ENCODE measurements around the gene CTNNBL1. TPM values are rescaled to one million over a fixed set of nuclear protein-coding genes. Genes with fewer than 3 reads are reported as not detected.
"Not testable (repeated sequence)": the region's sequence is repeated elsewhere in the genome, so short reads cannot be mapped to it uniquely, and the experiment has no call there.

Gene CTNNBL1
- total RNA-seq, 1 donor from 2014 or later: 33.3 TPM

GRCh38 chr20:37700301-37700700, 6.5 kb downstream of the CTNNBL1 start:
- Histone ChIP-seq H3K27me3 (no peaks in the 10 kb centered on the region), H3K36me3 (no peaks in the 10 kb centered on the region), H3K9me3 (no peaks in the 10 kb centered on the region), H3K4me1 (no peaks in the 10 kb centered on the region), H3K27ac (no peak overlapping the region), H3K4me3 (no peak overlapping the region)
- intact Hi-C loops (cut with DNase I): no loop called here
- DNase-seq (ENCODE audit: low spot score in 2 of 2): no peak
- TF ChIP-seq CTCF (IDR thresholded peaks at IDR 0.05): no peak

GRCh38 chr20:37701676-37702075, 7.8 kb downstream of the CTNNBL1 start:
- DNase-seq (ENCODE audit: low spot score in 2 of 2); H3K36me3 ChIP-seq; H3K9me3 ChIP-seq; H3K27me3 ChIP-seq; H3K27ac ChIP-seq; H3K4me3 ChIP-seq; intact Hi-C loops (cut with DNase I); H3K4me1 ChIP-seq: not testable (repeated sequence)

GRCh38 chr20:37702403-37703034, 8.7 kb downstream of the CTNNBL1 start:
- TF ChIP-seq CTCF (IDR thresholded peaks at IDR 0.05): no peak
- Histone ChIP-seq H3K27ac (no peak overlapping the region), H3K9me3 (no peaks in the 10 kb centered on the region), H3K4me1 (no peaks in the 10 kb centered on the region), H3K4me3 (no peak overlapping the region), H3K36me3 (no peaks in the 10 kb centered on the region), H3K27me3 (no peaks in the 10 kb centered on the region)
- intact Hi-C loops (cut with DNase I): no loop called here
- DNase-seq (ENCODE audit: low spot score in 2 of 2): no peak

- Histone ChIP-seq H3K9me3 (no peaks in the 10 kb centered on the region), H3K4me3 (no peak overlapping the region), H3K27ac (no peak overlapping the region), H3K36me3 (no peaks in the 10 kb centered on the region), H3K4me1 (no peaks in the 10 kb centered on the region), H3K27me3 (no peaks in the 10 kb centered on the region)
- TF ChIP-seq CTCF (IDR thresholded peaks at IDR 0.05): no peak
- no peak for DNase-seq (ENCODE audit: low spot score in 2 of 2)
- intact Hi-C loops (cut with DNase I): no loop called here
Observed at GRCh38 chr20:37703035-37703845, 9.4 kb downstream of the CTNNBL1 start.

GRCh38 chr20:37704955-37705354, 11.1 kb downstream of the CTNNBL1 start:
- H3K4me1 ChIP-seq: no peaks in the 10 kb centered on the region
- intact Hi-C loops (cut with DNase I): no loop called here
- H3K36me3 ChIP-seq: no peaks in the 10 kb centered on the region
- H3K27ac ChIP-seq: no peak overlapping the region
- TF ChIP-seq CTCF (IDR thresholded peaks at IDR 0.05): no peak
- DNase-seq (ENCODE audit: low spot score in 2 of 2): no peak
- H3K9me3 ChIP-seq: no peaks in the 10 kb centered on the region
- H3K4me3 ChIP-seq: no peak overlapping the region
- no peaks in the 10 kb centered on the region for H3K27me3 ChIP-seq

- Histone ChIP-seq H3K36me3 (no peaks in the 10 kb centered on the region), H3K4me3 (no peak overlapping the region), H3K27ac (no peak overlapping the region), H3K9me3 (no peaks in the 10 kb centered on the region), H3K4me1 (no peaks in the 10 kb centered on the region), H3K27me3 (no peaks in the 10 kb centered on the region)
- no peak for TF ChIP-seq CTCF (IDR thresholded peaks at IDR 0.05)
- no peak for DNase-seq (ENCODE audit: low spot score in 2 of 2)
- intact Hi-C loops (cut with DNase I): no loop called here
Observed at GRCh38 chr20:37706298-37706697, 12.5 kb downstream of the CTNNBL1 start.
